ENCODE measurements around the gene DISP1. TPM values are rescaled to one million over a fixed set of nuclear protein-coding genes. Genes with fewer than 3 reads are reported as not detected.
"Not testable (repeated sequence)": the region's sequence is repeated elsewhere in the genome, so short reads cannot be mapped to it uniquely, and the experiment has no call there.

The DISP1 gene
- total and polyA plus RNA-seq, 7 donors = 1.4 to 5.8 (median 3.2) TPM

- Histone ChIP-seq H3K4me1 (no peaks in the 10 kb centered on the region), H3K4me3 (no peak overlapping the region), H3K27ac (no peak overlapping the region), H3K9me3 (no peaks in the 10 kb centered on the region), H3K36me3 (ENCODE audit: insufficient read depth in 1 of 2, low read depth in 1 of 2) (no peaks in the 10 kb centered on the region), H3K27me3 (ENCODE audit: insufficient read depth in 3 of 3, low read length in 2 of 3) (no peaks in the 10 kb centered on the region)
- intact Hi-C loops (cut with DNase I) = no loop called here
- WGBS, 3 donors = 88 to 91% (median 91%) methylated on average over 6 of the region's 6 CpGs
- ATAC-seq = no peak
- TF ChIP-seq, protein P1, sequence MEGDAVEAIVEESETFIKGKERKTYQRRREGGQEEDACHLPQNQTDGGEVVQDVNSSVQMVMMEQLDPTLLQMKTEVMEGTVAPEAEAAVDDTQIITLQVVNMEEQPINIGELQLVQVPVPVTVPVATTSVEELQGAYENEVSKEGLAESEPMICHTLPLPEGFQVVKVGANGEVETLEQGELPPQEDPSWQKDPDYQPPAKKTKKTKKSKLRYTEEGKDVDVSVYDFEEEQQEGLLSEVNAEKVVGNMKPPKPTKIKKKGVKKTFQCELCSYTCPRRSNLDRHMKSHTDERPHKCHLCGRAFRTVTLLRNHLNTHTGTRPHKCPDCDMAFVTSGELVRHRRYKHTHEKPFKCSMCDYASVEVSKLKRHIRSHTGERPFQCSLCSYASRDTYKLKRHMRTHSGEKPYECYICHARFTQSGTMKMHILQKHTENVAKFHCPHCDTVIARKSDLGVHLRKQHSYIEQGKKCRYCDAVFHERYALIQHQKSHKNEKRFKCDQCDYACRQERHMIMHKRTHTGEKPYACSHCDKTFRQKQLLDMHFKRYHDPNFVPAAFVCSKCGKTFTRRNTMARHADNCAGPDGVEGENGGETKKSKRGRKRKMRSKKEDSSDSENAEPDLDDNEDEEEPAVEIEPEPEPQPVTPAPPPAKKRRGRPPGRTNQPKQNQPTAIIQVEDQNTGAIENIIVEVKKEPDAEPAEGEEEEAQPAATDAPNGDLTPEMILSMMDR (IDR thresholded peaks at IDR 0.05) = no peak
- no peak for DNase-seq
These were observed 28.9 kb downstream of the DISP1 start for GRCh38 chr1:222843469-222844410.

DNA sequence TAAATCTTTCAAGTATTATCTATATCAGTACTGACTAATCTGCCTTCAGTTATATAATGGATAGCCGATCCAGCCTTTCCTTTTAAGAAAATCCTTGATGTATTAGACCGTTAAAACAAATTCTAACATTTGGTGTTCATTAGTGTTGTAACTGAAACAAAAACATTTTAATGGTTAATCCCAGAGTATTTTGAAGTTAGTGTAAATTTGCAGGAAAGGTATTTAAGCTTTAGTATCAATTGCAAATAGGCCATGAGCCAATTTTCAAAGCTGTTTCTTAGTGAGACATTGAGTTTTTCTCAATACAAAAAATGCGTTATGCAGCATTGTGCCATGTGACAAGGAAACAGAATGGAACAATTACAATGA is 29.6 kb downstream of the DISP1 start:
- ATAC-seq (no peak), DNase-seq (no peak)
- TF ChIP-seq, protein P1 (IDR thresholded peaks at IDR 0.05) = no peak
- 82 to 84% (median 82%) methylated on average over 3 of the region's 3 CpGs for WGBS, 3 donors
- Histone ChIP-seq H3K9me3 (no peaks in the 10 kb centered on the region), H3K27me3 (ENCODE audit: insufficient read depth in 3 of 3, low read length in 2 of 3) (no peaks in the 10 kb centered on the region), H3K4me1 (no peaks in the 10 kb centered on the region), H3K4me3 (no peak overlapping the region), H3K27ac (no peak overlapping the region), H3K36me3 (ENCODE audit: insufficient read depth in 1 of 2, low read depth in 1 of 2) (no peaks in the 10 kb centered on the region)
- intact Hi-C loops (cut with DNase I) = no loop called here

- DNase-seq (no peak), ATAC-seq (no peak)
- Histone ChIP-seq H3K27ac (no peak overlapping the region), H3K4me1 (no peaks in the 10 kb centered on the region), H3K4me3 (no peak overlapping the region), H3K27me3 (ENCODE audit: insufficient read depth in 3 of 3, low read length in 2 of 3) (no peaks in the 10 kb centered on the region), H3K9me3 (no peaks in the 10 kb centered on the region), H3K36me3 (ENCODE audit: insufficient read depth in 1 of 2, low read depth in 1 of 2) (no peaks in the 10 kb centered on the region)
- TF ChIP-seq, protein P1 (IDR thresholded peaks at IDR 0.05) = no peak
- intact Hi-C loops (cut with DNase I) = no loop called here
These were observed 30.9 kb downstream of the DISP1 start for GRCh38 chr1:222845763-222846162.

- H3K9me3 ChIP-seq; H3K4me1 ChIP-seq; ATAC-seq; DNase-seq; H3K4me3 ChIP-seq; H3K27me3 ChIP-seq (ENCODE audit: insufficient read depth in 3 of 3, low read length in 2 of 3); H3K27ac ChIP-seq; H3K36me3 ChIP-seq (ENCODE audit: insufficient read depth in 1 of 2, low read depth in 1 of 2); intact Hi-C loops (cut with DNase I): not testable (repeated sequence)
These were observed 35.7 kb downstream of the DISP1 start for GRCh38 chr1:222850550-222850949.

GRCh38 chr1:222852326-222852725 is 37.5 kb downstream of the DISP1 start:
- DNase-seq (no peak), ATAC-seq (no peak)
- no peak overlapping the region for H3K27ac ChIP-seq
- H3K27me3 ChIP-seq (ENCODE audit: insufficient read depth in 3 of 3, low read length in 2 of 3) = no peaks in the 10 kb centered on the region
- H3K9me3 ChIP-seq = peaks cover under 1% of the 10 kb centered on the region
- intact Hi-C loops (cut with DNase I) = no loop called here
- TF ChIP-seq, protein P1 (IDR thresholded peaks at IDR 0.05) = no peak
- H3K4me1 ChIP-seq = no peaks in the 10 kb centered on the region
- no peak overlapping the region for H3K4me3 ChIP-seq
- no peaks in the 10 kb centered on the region for H3K36me3 ChIP-seq (ENCODE audit: insufficient read depth in 1 of 2, low read depth in 1 of 2)
- WGBS, 3 donors = 89 to 96% (median 91%) methylated on average over 3 of the region's 3 CpGs

Data from psoas muscle (tissue), 8 donors.